ENCODE measurements around the gene BAG3.
"Not testable (repeated sequence)": the region's sequence is repeated elsewhere in the genome, so short reads cannot be mapped to it uniquely, and the experiment has no call there.

DNA sequence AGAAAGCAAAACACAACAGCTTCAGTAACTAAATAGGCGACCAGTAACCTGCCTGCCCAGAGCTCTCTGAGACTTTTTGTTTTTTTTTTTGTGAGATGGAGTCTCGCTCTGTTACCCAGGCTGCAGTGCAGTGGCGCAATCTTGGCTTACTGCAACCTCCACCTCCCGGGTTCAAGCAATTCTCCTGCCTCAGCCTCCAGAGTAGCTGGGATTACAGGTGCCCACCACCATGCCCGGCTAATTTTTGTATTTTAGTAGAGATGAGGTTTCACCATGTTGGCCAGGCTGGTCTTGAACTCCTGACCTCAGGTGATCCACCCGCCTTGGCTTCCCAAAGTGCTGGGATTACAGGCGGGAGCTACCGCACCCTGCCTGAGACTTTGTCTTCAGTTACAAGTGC, 31.4 kb upstream of the BAG3 start:
- TF ChIP-seq, protein P1, sequence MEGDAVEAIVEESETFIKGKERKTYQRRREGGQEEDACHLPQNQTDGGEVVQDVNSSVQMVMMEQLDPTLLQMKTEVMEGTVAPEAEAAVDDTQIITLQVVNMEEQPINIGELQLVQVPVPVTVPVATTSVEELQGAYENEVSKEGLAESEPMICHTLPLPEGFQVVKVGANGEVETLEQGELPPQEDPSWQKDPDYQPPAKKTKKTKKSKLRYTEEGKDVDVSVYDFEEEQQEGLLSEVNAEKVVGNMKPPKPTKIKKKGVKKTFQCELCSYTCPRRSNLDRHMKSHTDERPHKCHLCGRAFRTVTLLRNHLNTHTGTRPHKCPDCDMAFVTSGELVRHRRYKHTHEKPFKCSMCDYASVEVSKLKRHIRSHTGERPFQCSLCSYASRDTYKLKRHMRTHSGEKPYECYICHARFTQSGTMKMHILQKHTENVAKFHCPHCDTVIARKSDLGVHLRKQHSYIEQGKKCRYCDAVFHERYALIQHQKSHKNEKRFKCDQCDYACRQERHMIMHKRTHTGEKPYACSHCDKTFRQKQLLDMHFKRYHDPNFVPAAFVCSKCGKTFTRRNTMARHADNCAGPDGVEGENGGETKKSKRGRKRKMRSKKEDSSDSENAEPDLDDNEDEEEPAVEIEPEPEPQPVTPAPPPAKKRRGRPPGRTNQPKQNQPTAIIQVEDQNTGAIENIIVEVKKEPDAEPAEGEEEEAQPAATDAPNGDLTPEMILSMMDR (tag by site-specific recombination; IDR thresholded peaks at IDR 0.05): not testable (repeated sequence)
- TF ChIP-seq YY1, ZBTB1 (tag by site-specific recombination; IDR thresholded peaks at IDR 0.05): not testable (repeated sequence)
- TF ChIP-seq, protein P2, sequence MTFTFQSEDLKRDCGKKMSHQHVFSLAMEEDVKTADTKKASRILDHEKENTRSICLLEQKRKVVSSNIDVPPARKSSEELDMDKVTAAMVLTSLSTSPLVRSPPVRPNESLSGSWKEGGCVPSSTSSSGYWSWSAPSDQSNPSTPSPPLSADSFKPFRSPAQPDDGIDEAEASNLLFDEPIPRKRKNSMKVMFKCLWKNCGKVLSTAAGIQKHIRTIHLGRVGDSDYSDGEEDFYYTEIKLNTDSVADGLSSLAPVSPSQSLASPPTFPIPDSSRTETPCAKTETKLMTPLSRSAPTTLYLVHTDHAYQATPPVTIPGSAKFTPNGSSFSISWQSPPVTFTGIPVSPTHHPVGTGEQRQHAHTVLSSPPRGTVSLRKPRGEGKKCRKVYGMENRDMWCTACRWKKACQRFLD (tag by site-specific recombination; IDR thresholded peaks at IDR 0.05): not testable (repeated sequence)

Data from HEK293 (cell line).